ENCODE measurements around the gene MPV17. TPM values are rescaled to one million over a fixed set of nuclear protein-coding genes. Genes with fewer than 3 reads are reported as not detected.
"Not testable (repeated sequence)": the region's sequence is repeated elsewhere in the genome, so short reads cannot be mapped to it uniquely, and the experiment has no call there.

Gene MPV17
- total RNA-seq, 1 donor from 2014 or later = 80.4 TPM

GRCh38 chr2:27353762-27354596 is 31.1 kb upstream of the MPV17 start:
- Histone ChIP-seq H3K27ac (no peak overlapping the region), H3K27me3 (no peaks in the 10 kb centered on the region), H3K4me1 (peaks cover 32% of the 10 kb centered on the region), H3K36me3 (no peaks in the 10 kb centered on the region), H3K9me3 (no peaks in the 10 kb centered on the region), H3K4me3 (no peak overlapping the region)
- DNase-seq (no peak), ATAC-seq (no peak)
- intact Hi-C loops (cut with DNase I) = no loop called here
- TF ChIP-seq CTCF (IDR thresholded peaks at IDR 0.05) = no peak

DNA sequence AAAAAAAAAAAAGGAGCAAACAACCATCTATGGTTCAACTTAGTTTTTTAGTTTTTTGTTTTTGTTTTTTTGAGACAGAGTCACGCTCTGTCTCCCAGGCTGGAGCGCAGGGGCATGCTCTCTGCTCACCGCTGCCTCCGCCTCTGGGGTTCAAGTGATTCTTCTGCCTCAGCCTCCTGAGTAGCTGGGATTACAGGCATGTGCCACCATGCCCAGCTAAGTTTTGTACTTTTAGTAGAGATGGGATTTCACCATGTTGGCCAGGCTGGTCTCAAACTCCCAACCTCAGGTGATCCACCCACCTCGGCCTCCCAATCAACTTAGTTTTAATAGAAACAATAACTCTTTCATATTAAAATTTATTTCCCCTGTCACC is 30.5 kb upstream of the MPV17 start:
- intact Hi-C loops (cut with DNase I); H3K36me3 ChIP-seq; H3K4me3 ChIP-seq; H3K27ac ChIP-seq; DNase-seq; ATAC-seq; H3K27me3 ChIP-seq; H3K9me3 ChIP-seq: not testable (repeated sequence)
- H3K4me1 ChIP-seq = peaks cover 31% of the 10 kb centered on the region

DNA sequence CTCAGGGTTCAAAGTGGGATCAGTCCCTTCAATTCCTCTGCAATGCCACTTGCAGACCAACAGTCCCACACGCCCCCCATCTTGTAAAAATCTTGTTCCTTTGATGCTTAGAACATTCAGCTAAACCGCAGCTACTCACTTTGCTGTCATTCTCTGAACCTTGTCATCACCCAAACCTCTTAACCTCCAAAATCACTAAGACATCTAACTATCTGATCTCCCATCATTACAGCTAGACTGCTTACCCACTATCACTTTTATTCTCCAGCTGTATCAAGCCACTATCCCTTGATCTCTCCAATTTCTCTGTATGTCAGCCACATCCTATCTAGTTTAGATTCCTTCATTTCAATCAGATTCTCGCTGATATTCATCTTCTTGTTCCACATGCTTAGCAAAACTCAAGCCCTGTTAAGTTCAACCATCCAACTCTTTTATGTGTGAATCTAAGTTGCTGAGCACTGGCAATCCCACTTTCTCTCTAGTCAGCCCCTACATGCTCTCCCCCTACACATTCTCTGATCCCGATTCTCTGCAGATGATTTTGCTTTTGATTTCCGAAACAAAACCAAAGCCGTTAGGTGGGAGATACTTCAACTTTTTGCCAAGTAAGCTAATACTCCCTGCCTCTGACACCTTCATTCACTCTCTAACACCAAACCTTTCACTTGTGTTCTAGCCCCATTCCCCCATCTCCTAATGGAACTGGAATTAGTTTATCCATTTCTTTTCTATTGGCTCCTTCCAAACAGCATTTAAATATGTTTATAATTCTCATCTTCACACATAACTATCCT is 29.1 kb upstream of the MPV17 start:
- no peak for TF ChIP-seq CTCF (IDR thresholded peaks at IDR 0.05)
- ATAC-seq (no peak), DNase-seq (no peak)
- H3K27me3 ChIP-seq = no peaks in the 10 kb centered on the region
- peaks cover 5% of the 10 kb centered on the region for H3K36me3 ChIP-seq
- intact Hi-C loops (cut with DNase I) = no loop called here
- no peak overlapping the region for H3K27ac ChIP-seq
- H3K4me3 ChIP-seq = no peak overlapping the region
- peaks cover 23% of the 10 kb centered on the region for H3K4me1 ChIP-seq
- H3K9me3 ChIP-seq = no peaks in the 10 kb centered on the region

DNA sequence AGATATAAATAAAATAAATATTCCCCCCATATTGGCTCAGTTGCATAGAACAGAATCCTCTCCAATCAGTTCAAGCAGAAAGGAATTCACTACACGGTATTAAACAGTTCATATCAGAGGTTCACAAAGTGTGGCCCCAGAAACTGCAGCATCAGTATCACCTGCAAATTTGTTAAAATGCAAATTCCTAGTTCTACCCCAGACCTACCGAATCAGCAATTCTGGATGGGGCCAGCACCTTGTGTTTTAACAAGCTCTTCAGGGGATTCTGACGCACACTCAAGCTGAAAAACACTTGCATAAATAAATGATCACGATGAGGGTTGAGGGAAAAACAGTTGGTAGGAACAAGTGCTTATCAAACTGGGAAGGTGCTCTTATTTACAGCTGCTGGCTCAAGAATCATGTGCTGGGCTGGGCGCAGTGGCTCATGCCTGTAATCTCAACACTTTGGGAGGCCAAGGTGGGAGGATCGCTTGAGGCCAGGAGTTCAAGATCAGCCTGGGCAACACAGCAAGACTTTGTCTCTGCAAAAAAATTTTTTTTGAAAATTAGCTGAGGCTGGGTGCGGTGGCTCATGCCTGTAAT is 27.3 kb upstream of the MPV17 start:
- intact Hi-C loops (cut with DNase I) = no loop called here
- no peak overlapping the region for H3K4me3 ChIP-seq
- no peaks in the 10 kb centered on the region for H3K9me3 ChIP-seq
- no peak for TF ChIP-seq CTCF (IDR thresholded peaks at IDR 0.05)
- no peaks in the 10 kb centered on the region for H3K27me3 ChIP-seq
- no peak overlapping the region for H3K27ac ChIP-seq
- ATAC-seq = no peak
- no peak for DNase-seq
- peaks cover 16% of the 10 kb centered on the region for H3K4me1 ChIP-seq
- H3K36me3 ChIP-seq = peaks cover 5% of the 10 kb centered on the region

DNA sequence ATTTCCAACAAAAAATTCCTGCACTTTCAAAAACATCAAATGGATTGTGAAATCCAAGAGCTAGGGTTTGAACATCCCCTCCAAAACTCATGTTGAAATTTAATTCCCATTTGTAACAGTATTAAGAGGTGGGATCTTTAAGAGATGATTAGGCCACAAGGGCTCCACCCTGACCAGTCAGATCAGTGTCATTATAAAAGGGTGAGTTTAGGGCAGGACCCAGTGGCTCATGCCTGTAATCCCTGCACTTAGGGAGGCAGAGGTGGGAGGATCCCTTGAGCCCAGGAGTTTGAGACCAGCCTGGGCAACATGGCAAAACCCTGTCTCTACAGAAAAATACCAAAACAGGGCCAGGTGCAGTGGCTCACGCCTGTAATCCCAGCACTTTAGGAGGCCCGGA is 24.7 kb upstream of the MPV17 start:
- Histone ChIP-seq H3K27ac (no peak overlapping the region), H3K4me1 (no peaks in the 10 kb centered on the region), H3K4me3 (no peak overlapping the region), H3K9me3 (no peaks in the 10 kb centered on the region), H3K27me3 (no peaks in the 10 kb centered on the region), H3K36me3 (peaks cover 15% of the 10 kb centered on the region)
- DNase-seq = no peak
- no peak for ATAC-seq
- intact Hi-C loops (cut with DNase I) = no loop called here
- TF ChIP-seq CTCF (IDR thresholded peaks at IDR 0.05) = no peak

DNA sequence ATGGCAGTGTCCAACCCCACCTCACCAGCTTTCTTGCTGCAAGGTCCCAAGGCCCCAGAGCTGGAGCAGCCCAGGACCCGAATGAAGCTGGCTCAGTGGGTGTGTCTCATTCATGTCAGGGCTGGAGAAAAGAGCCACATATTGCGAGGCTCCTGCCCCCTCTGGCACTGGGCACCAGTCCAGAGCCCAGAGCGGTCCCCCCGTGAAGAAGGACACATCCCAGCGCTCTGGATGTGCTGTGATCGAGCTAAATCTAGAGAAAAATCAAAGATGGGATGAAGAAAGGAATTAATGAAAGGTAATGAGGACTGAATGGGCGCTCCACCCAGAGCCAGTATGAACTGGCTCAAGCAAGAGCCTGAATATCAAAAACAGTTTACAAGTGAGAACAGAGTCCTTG is 13.3 kb upstream of the MPV17 start:
- Histone ChIP-seq H3K27ac (no peak overlapping the region), H3K36me3 (peaks cover 97% of the 10 kb centered on the region), H3K4me3 (no peak overlapping the region), H3K4me1 (no peaks in the 10 kb centered on the region), H3K27me3 (no peaks in the 10 kb centered on the region), H3K9me3 (no peaks in the 10 kb centered on the region)
- no peak for ATAC-seq
- intact Hi-C loops (cut with DNase I) = no loop called here
- no peak for TF ChIP-seq CTCF (IDR thresholded peaks at IDR 0.05)
- no peak for DNase-seq

Measured in upper lobe of right lung (tissue), 1 donor.